Anterior cingulate cortex (tissue), 58 donors: ENCODE data around the gene SMAD2.
"Not testable (repeated sequence)": the region's sequence is repeated elsewhere in the genome, so short reads cannot be mapped to it uniquely, and the experiment has no call there.

Source experiments
- DNase-seq, 58 donors: peaks; one replicate each; lab custom pipeline; 2025; lab: John Stamatoyannopoulos, UW

Gene SMAD2

GRCh38 chr18:47930199-47930930 is at the start of gene SMAD2:
Gene SMAD2, minus strand, starts transcription at chr18:47930659. Its CDS starts 33,903 bp downstream, at chr18:47896756.
- DNase-seq: peak in 56 of 58 donors; percentile 24 to 90 (median 77)

- no peak for DNase-seq
Measured at GRCh38 chr18:47979611-47980200, 49.2 kb upstream of the SMAD2 start.

- no peak for DNase-seq
Measured at GRCh38 chr18:47978603-47979002, 48.1 kb upstream of the SMAD2 start.

- DNase-seq: no peak
Measured at GRCh38 chr18:47978141-47978540, 47.7 kb upstream of the SMAD2 start.

GRCh38 chr18:47975701-47976100 is 45.2 kb upstream of the SMAD2 start:
- DNase-seq: no peak

GRCh38 chr18:47975105-47975504 is 44.6 kb upstream of the SMAD2 start:
- DNase-seq: no peak

GRCh38 chr18:47970664-47971531 is 40.4 kb upstream of the SMAD2 start:
- no peak for DNase-seq

GRCh38 chr18:47969816-47970215 is 39.4 kb upstream of the SMAD2 start:
- DNase-seq: no peak

- no peak for DNase-seq
Measured at GRCh38 chr18:47968721-47969120, 38.3 kb upstream of the SMAD2 start.

GRCh38 chr18:47968006-47968676 is 37.7 kb upstream of the SMAD2 start:
- no peak for DNase-seq

GRCh38 chr18:47964053-47964452 is 33.6 kb upstream of the SMAD2 start:
- no peak for DNase-seq

GRCh38 chr18:47961003-47961402 is 30.5 kb upstream of the SMAD2 start:
- DNase-seq: not testable (repeated sequence)

GRCh38 chr18:47953471-47953931 is 23.0 kb upstream of the SMAD2 start:
- DNase-seq: peak in 46 of 58 donors; percentile 2 to 78 (median 32)

- DNase-seq: no peak
Measured at GRCh38 chr18:47950511-47950910, 20.1 kb upstream of the SMAD2 start.

- DNase-seq: peak in 1 of 58 donors; percentile 12
Measured at GRCh38 chr18:47949202-47949601, 18.7 kb upstream of the SMAD2 start.

GRCh38 chr18:47946889-47947288 is 16.4 kb upstream of the SMAD2 start:
- no peak for DNase-seq

GRCh38 chr18:47944972-47945852 is 14.8 kb upstream of the SMAD2 start:
- DNase-seq: no peak

- DNase-seq: no peak
Measured at GRCh38 chr18:47936952-47937351, 6.5 kb upstream of the SMAD2 start.

- peak in 1 of 58 donors; percentile 16 for DNase-seq
Measured at GRCh38 chr18:47935321-47936055, 5.0 kb upstream of the SMAD2 start.
